HepG2 (cell line): ENCODE data around the gene UBE2Q2. TPM values are rescaled to one million over a fixed set of nuclear protein-coding genes. Genes with fewer than 3 reads are reported as not detected.
A peak's percentile ranks its signal among the peaks of the same experiment; 100 is the strongest.

ENCODE experiments used
- AKAP8 ChIP-seq: sonication (generic); formaldehyde crosslinking; IDR thresholded peaks from 2 replicates; pipeline ENCODE4 v1.5.1; 2020; ENCODE audit warnings: mild to moderate bottlenecking, missing genetic modification reagents
- BORCS8-MEF2B ChIP-seq: sonication (generic); formaldehyde crosslinking; IDR thresholded peaks from 2 replicates; pipeline ENCODE4 v1.8.0; 2022; ENCODE audit warnings: mild to moderate bottlenecking, missing genetic modification reagents
- ETV6 ChIP-seq: sonication (generic); formaldehyde crosslinking; conservative IDR thresholded peaks from 2 replicates; pipeline ENCODE4 v1.4.0; 2020; ENCODE audit warnings: missing genetic modification reagents
- PLRG1 ChIP-seq: fragments of 450-650 bp; conservative IDR thresholded peaks from 2 replicates; pipeline ENCODE4 v1.6.1; 2016
- SMAD1 ChIP-seq: sonication (generic); formaldehyde crosslinking; IDR thresholded peaks from 2 replicates; pipeline ENCODE4 v1.4.0; 2020; ENCODE audit warnings: missing genetic modification reagents, low read depth, mild to moderate bottlenecking, borderline replicate concordance
- SP1 ChIP-seq, 2 experiments: fragments of 450-650 bp in 1 of 2; sonication (generic) in 1 of 2; formaldehyde crosslinking in 1 of 2; IDR thresholded peaks; 2 replicates each; pipeline versions ENCODE4 v1.4.0 to v1.6.1; 2016 to 2020; ENCODE audit warnings: missing genetic modification reagents in 1 of 2
- TCF12 ChIP-seq, 2 experiments: fragments of 450-650 bp in 1 of 2; sonication (generic) in 1 of 2; formaldehyde crosslinking in 1 of 2; IDR thresholded peaks; 2 replicates each; pipeline versions ENCODE4 v1.6.1 to v1.8.0; 2017 to 2022; ENCODE audit warnings: antibody characterized with exemption in 1 of 2, mild to moderate bottlenecking in 1 of 2, missing genetic modification reagents in 1 of 2, moderate library complexity in 1 of 2
- ZGPAT ChIP-seq: IDR thresholded peaks from 2 replicates; pipeline ENCODE4 v1.6.1; 2016; ENCODE audit warnings: mild to moderate bottlenecking
- ZNF101 ChIP-seq: sonication (generic); formaldehyde crosslinking; IDR thresholded peaks from 2 replicates; pipeline ENCODE4 v1.4.0; 2020; ENCODE audit warnings: mild to moderate bottlenecking, low read depth, missing genetic modification reagents, borderline replicate concordance
- ZNF160 ChIP-seq: sonication (generic); formaldehyde crosslinking; IDR thresholded peaks from 2 replicates; pipeline ENCODE4 v1.8.0; 2022; ENCODE audit warnings: mild to moderate bottlenecking, inconsistent platforms, missing genetic modification reagents
- ZNF460 ChIP-seq: sonication (generic); formaldehyde crosslinking; IDR thresholded peaks from 2 replicates; pipeline ENCODE4 v1.5.1; 2020; ENCODE audit warnings: missing genetic modification reagents, mild to moderate bottlenecking, borderline replicate concordance
- ZNF501 ChIP-seq: sonication (generic); formaldehyde crosslinking; IDR thresholded peaks from 2 replicates; pipeline ENCODE4 v1.5.1; 2020; ENCODE audit warnings: mild to moderate bottlenecking, moderate library complexity, missing genetic modification reagents
- ZNF564 ChIP-seq: sonication (generic); formaldehyde crosslinking; IDR thresholded peaks from 2 replicates; pipeline ENCODE4 v1.8.1; 2023; ENCODE audit warnings: mild to moderate bottlenecking, missing genetic modification reagents
- ZNF616 ChIP-seq: sonication (generic); formaldehyde crosslinking; IDR thresholded peaks from 2 replicates; pipeline ENCODE4 v1.5.0; 2020; ENCODE audit warnings: low read depth, mild to moderate bottlenecking, missing genetic modification reagents
- ZNF639 ChIP-seq: conservative IDR thresholded peaks from 2 replicates; pipeline ENCODE4 v1.6.1; 2018; ENCODE audit warnings: missing genetic modification reagents
- ZNF776 ChIP-seq: sonication (generic); formaldehyde crosslinking; IDR thresholded peaks from 2 replicates; pipeline ENCODE4 v1.4.0; 2020; ENCODE audit warnings: mild to moderate bottlenecking, missing genetic modification reagents
- ZSCAN22 ChIP-seq: sonication (generic); formaldehyde crosslinking; IDR thresholded peaks from 2 replicates; pipeline ENCODE4 v1.4.0; 2020; ENCODE audit warnings: mild to moderate bottlenecking, missing genetic modification reagents
- polyA plus RNA-seq, 8 experiments: library from polyadenylated mRNA; depleted of rRNA in 3 of 8; stranded (reverse) in 7 of 8; unstranded in 1 of 8; fragments of >200 nt; fragmentation: Illumina TruSeq in 4 of 8; extraction: Trizol in 4 of 8; gene quantifications; 2 replicates each; pipeline versions ENCODE4 v1.2.1 to v1.2.3, GENCODE V29; 2011 to 2016; ENCODE audit warnings: low read depth in 4 of 8, missing spikeins in 1 of 8, mixed read lengths in 1 of 8; ENCODE audit not compliant: insufficient read depth in 1 of 8
- total RNA-seq, 5 experiments: library from RNA; depleted of rRNA; stranded (reverse); fragments of >200 nt; fragmentation: Illumina TruSeq; extraction: Trizol; gene quantifications; 2 replicates each; pipeline ENCODE4 v1.2.3, GENCODE V29; 2016; ENCODE audit warnings: low read depth in 1 of 5
- TF ChIP-seq, protein P1 (sequence below): sonication (generic); formaldehyde crosslinking; IDR thresholded peaks from 2 replicates; pipeline ENCODE4 v1.8.1; 2022; ENCODE audit warnings: mild to moderate bottlenecking, missing genetic modification reagents
- TF ChIP-seq, protein P2 (sequence below): sonication (generic); formaldehyde crosslinking; IDR thresholded peaks from 2 replicates; pipeline ENCODE4 v1.5.0; 2020; ENCODE audit warnings: missing genetic modification reagents, mild to moderate bottlenecking, borderline replicate concordance
- TF ChIP-seq, protein P3 (sequence below): sonication (generic); formaldehyde crosslinking; IDR thresholded peaks from 2 replicates; pipeline ENCODE4 v1.8.0; 2022; ENCODE audit warnings: missing genetic modification reagents, mild to moderate bottlenecking, moderate library complexity, borderline replicate concordance

Gene UBE2Q2
- total and polyA plus RNA-seq, 2 of the 13 experiments (the other 11 are each of a cell fraction or from before 2014, with no cell fraction given) = 10.6 to 20.4 TPM

DNA sequence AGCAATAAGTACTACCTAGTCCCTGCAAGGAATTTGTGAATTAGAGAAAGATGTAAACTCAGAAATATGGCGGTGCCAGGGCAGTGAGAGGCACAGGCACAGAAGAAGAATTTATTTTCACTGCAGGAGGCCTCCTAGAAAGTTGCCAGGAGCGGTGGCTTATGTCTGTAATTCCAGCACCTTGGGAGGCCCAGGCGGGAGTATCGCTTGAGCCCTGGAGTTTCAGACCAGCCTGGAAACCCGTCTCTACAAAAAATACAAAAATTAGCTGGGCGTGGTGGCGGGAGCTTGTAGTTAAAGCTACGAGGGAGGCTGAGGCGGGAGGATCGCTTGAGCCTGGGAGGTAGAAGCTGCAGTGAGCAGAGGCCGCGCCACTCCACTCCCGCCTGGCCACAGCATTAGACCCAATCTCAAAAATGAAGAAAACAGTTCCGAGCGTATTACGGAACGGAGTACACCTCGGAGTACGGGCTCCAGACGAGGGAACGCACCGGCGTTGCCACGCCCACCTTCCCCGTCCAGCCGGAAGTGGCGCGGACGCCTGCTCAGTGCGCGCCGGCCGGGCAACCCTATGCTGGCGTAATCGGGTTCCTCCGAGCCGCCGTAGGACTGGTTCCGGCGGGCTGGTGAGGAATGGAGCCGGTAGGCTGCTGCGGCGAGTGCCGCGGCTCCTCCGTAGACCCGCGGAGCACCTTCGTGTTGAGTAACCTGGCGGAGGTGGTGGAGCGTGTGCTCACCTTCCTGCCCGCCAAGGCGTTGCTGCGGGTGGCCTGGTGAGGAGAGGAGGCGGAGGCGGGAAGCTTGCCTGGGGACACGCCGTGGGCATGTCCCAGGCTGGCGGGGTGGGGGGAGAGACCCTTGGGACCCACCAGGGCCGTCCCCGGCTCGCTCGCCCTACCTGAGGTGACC, 60.3 kb downstream of the UBE2Q2 start, which contains the start of gene FBXO22 (continued):
- TF ChIP-seq SP1 (IDR thresholded peaks at IDR 0.05) = no peak
- peak; percentile 97 for TF ChIP-seq SP1 (CRISPR knock-in tag; IDR thresholded peaks at IDR 0.05)
- peak; percentile 75; the same call in 1 of the 2 replicates for TF ChIP-seq BORCS8-MEF2B (CRISPR knock-in tag)
- TF ChIP-seq AKAP8 (CRISPR knock-in tag) = peak; percentile 70; the same call in 1 of the 2 replicates
- no peak for TF ChIP-seq ZSCAN22
- TF ChIP-seq, protein P1, sequence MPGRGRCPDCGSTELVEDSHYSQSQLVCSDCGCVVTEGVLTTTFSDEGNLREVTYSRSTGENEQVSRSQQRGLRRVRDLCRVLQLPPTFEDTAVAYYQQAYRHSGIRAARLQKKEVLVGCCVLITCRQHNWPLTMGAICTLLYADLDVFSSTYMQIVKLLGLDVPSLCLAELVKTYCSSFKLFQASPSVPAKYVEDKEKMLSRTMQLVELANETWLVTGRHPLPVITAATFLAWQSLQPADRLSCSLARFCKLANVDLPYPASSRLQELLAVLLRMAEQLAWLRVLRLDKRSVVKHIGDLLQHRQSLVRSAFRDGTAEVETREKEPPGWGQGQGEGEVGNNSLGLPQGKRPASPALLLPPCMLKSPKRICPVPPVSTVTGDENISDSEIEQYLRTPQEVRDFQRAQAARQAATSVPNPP (CRISPR knock-in tag) = 0 out of 2 replicates have a peak, but pooled peaks have one; percentile 74
- peak; percentile 83 for TF ChIP-seq ZNF501
- peak; percentile 93 for TF ChIP-seq ZNF160 (CRISPR knock-in tag)
- TF ChIP-seq ZNF616 = no peak; the same call in 1 of the 2 replicates
- no peak for TF ChIP-seq PLRG1
- peak; percentile 76; the same call in 1 of the 2 replicates for TF ChIP-seq ZNF564
- no peak for TF ChIP-seq ZNF101 (CRISPR knock-in tag)
- TF ChIP-seq SMAD1 (CRISPR knock-in tag) = no peak; the same call in 1 of the 2 replicates
- TF ChIP-seq TCF12 (IDR thresholded peaks at IDR 0.05) = no peak
- TF ChIP-seq TCF12 (CRISPR knock-in tag; IDR thresholded peaks at IDR 0.05) = peak; percentile 40; the same call in 1 of the 2 replicates
- TF ChIP-seq, protein P2, sequence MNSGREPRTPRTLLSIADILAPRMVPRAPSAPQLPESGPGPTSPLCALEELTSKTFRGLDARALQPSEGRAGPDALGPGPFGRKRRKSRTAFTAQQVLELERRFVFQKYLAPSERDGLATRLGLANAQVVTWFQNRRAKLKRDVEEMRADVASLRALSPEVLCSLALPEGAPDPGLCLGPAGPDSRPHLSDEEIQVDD (CRISPR knock-in tag) = no peak
- TF ChIP-seq, protein P3, sequence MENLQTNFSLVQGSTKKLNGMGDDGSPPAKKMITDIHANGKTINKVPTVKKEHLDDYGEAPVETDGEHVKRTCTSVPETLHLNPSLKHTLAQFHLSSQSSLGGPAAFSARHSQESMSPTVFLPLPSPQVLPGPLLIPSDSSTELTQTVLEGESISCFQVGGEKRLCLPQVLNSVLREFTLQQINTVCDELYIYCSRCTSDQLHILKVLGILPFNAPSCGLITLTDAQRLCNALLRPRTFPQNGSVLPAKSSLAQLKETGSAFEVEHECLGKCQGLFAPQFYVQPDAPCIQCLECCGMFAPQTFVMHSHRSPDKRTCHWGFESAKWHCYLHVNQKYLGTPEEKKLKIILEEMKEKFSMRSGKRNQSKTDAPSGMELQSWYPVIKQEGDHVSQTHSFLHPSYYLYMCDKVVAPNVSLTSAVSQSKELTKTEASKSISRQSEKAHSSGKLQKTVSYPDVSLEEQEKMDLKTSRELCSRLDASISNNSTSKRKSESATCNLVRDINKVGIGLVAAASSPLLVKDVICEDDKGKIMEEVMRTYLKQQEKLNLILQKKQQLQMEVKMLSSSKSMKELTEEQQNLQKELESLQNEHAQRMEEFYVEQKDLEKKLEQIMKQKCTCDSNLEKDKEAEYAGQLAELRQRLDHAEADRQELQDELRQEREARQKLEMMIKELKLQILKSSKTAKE (CRISPR knock-in tag) = peak; percentile 76; the same call in 1 of the 2 replicates
- TF ChIP-seq ZNF460 = peak; percentile 64; the same call in 1 of the 2 replicates
- no peak; the same call in 1 of the 2 replicates for TF ChIP-seq ZNF776 (CRISPR knock-in tag)
- peak; percentile 94; the same call in 1 of the 2 replicates for TF ChIP-seq ZGPAT (CRISPR knock-in tag)
- peak; percentile 79 for TF ChIP-seq ZNF639 (CRISPR knock-in tag)
- TF ChIP-seq ETV6 (CRISPR knock-in tag) = peak; percentile 67; the same call in 1 of the 2 replicates
